Sigmoid colon (tissue), 4 donors: Measurements from ENCODE around the gene KCTD15.

ENCODE experiments used
- CTCF ChIP-seq, 4 experiments: fragments of 450-650 bp in 3 of 4; fragments of 200-600 bp in 1 of 4; IDR thresholded peaks; one replicate each; pipeline ENCODE4 v1.5.1; 2016 to 2019; ENCODE audit warnings: antibody characterized with exemption in 4 of 4, mild to moderate bottlenecking in 3 of 4, moderate library complexity in 2 of 4
- EP300 ChIP-seq, 4 donors: sonication (generic); formaldehyde crosslinking; IDR thresholded peaks; one replicate each; pipeline ENCODE4 v1.6.1; 2017; ENCODE audit warnings: antibody characterized with exemption in 4 of 4
- POLR2A ChIP-seq, 2 donors: fragments of 450-650 bp; IDR thresholded peaks; one replicate each; pipeline ENCODE4 v1.6.1; 2016; ENCODE audit warnings: antibody characterized with exemption in 2 of 2, mild to moderate bottlenecking in 2 of 2, moderate library complexity in 2 of 2
- POLR2AphosphoS5 ChIP-seq, 4 donors: sonication (generic); formaldehyde crosslinking; IDR thresholded peaks; one replicate each; pipeline ENCODE4 v1.6.1; 2017; ENCODE audit warnings: antibody characterized with exemption in 4 of 4

GRCh38 chr19:33859016-33859415, 62.3 kb downstream of the KCTD15 start:
- TF ChIP-seq CTCF (IDR thresholded peaks at IDR 0.05) (no peak), POLR2AphosphoS5 (IDR thresholded peaks at IDR 0.05) (no peak), POLR2A (IDR thresholded peaks at IDR 0.05) (no peak), EP300 (IDR thresholded peaks at IDR 0.05) (no peak)
